ENCODE measurements around the gene INSIG2. TPM values are rescaled to one million over a fixed set of nuclear protein-coding genes. Genes with fewer than 3 reads are reported as not detected.

The INSIG2 gene
- total and polyA plus RNA-seq, 8 donors, result 31.5 to 56.6 (median 37.9) TPM

DNA sequence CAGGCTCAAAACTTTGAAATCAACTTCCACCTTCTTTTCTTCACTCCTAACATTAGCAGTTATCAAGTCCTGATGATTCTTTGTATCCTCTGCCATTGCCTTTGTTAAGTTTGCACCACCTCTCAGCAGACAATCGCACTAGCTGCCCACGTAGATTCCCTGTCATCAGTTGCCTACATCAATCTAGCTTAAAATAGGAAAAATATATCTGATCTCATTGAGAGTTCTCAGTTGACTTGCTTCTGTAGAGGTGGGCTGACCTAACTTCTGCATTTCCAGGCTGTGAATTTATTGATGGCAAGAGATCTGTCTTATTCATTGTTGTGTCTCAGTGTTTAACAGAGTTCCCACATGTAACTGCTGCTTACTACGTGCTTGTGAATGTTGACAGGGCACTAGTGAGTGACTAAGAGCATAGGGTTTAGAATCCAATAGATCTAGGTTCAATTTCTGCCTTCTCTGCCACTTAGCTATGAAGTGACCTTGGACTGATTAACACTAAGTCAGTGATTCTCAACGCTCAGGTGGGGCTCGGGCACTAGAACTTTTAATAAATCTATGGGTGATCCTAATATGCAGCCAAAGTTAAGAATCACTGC lies 3.7 kb upstream of the INSIG2 start:
- H3K36me3 ChIP-seq, result no peaks in the 10 kb centered on the region
- H3K27me3 ChIP-seq, result no peaks in the 10 kb centered on the region
- TF ChIP-seq CTCF (IDR thresholded peaks at IDR 0.05), result no peak
- DNase-seq (no peak), ATAC-seq (no peak)
- H3K9me3 ChIP-seq, result no peaks in the 10 kb centered on the region
- intact Hi-C loops (cut with DNase I), result no loop called here
- H3K27ac ChIP-seq, result no peak overlapping the region
- no peak overlapping the region for H3K4me3 ChIP-seq
- H3K4me1 ChIP-seq, result peaks cover 0 to 14% of the 10 kb centered on the region in 2 donors

- intact Hi-C loops (cut with DNase I), result no loop called here
- Histone ChIP-seq H3K9me3 (no peaks in the 10 kb centered on the region), H3K27me3 (no peaks in the 10 kb centered on the region), H3K36me3 (no peaks in the 10 kb centered on the region), H3K27ac (no peak overlapping the region), H3K4me3 (no peak overlapping the region), H3K4me1 (peaks cover 0 to 21% of the 10 kb centered on the region in 2 donors)
- DNase-seq (no peak), ATAC-seq (no peak)
- no peak for TF ChIP-seq CTCF (IDR thresholded peaks at IDR 0.05)
Observed at GRCh38 chr2:118085173-118086023, 2.9 kb upstream of the INSIG2 start.

- DNase-seq, result no peak
- intact Hi-C loops (cut with DNase I), result no loop called here
- no peaks in the 10 kb centered on the region for H3K36me3 ChIP-seq
- no peak overlapping the region for H3K4me3 ChIP-seq
- H3K27me3 ChIP-seq, result no peaks in the 10 kb centered on the region
- no peak for TF ChIP-seq CTCF (IDR thresholded peaks at IDR 0.05)
- no peak for ATAC-seq
- peaks cover 0 to 28% of the 10 kb centered on the region in 2 donors for H3K4me1 ChIP-seq
- no peak overlapping the region for H3K27ac ChIP-seq
- H3K9me3 ChIP-seq, result no peaks in the 10 kb centered on the region
Observed at GRCh38 chr2:118086024-118086633, 2.1 kb upstream of the INSIG2 start.

- peak overlapping the region; percentile 81 to 82 for H3K27ac ChIP-seq
- no peaks in the 10 kb centered on the region for H3K36me3 ChIP-seq
- peak; percentile 25 to 29 for TF ChIP-seq CTCF (IDR thresholded peaks at IDR 0.05)
- ATAC-seq, result peak; percentile 61
- intact Hi-C loops (cut with DNase I), result no loop called here
- H3K4me3 ChIP-seq, result peak overlapping the region; percentile 75 to 89
- H3K4me1 ChIP-seq, result peaks cover 0 to 38% of the 10 kb centered on the region in 2 donors
- no peaks in the 10 kb centered on the region for H3K9me3 ChIP-seq
- H3K27me3 ChIP-seq, result no peaks in the 10 kb centered on the region
- DNase-seq, result peak in 2 of 4 donors; percentile 31 to 39
Observed at GRCh38 chr2:118089139-118089800, 999 bp downstream of the INSIG2 start.

Data from left lung (tissue), 10 donors.